8988T (cell line): ENCODE results near the gene PTMS.

Experiments used
- DNase-seq: peaks from one replicate; pipeline ENCODE4 v3.0.0; 2011

PTMS gene

DNA sequence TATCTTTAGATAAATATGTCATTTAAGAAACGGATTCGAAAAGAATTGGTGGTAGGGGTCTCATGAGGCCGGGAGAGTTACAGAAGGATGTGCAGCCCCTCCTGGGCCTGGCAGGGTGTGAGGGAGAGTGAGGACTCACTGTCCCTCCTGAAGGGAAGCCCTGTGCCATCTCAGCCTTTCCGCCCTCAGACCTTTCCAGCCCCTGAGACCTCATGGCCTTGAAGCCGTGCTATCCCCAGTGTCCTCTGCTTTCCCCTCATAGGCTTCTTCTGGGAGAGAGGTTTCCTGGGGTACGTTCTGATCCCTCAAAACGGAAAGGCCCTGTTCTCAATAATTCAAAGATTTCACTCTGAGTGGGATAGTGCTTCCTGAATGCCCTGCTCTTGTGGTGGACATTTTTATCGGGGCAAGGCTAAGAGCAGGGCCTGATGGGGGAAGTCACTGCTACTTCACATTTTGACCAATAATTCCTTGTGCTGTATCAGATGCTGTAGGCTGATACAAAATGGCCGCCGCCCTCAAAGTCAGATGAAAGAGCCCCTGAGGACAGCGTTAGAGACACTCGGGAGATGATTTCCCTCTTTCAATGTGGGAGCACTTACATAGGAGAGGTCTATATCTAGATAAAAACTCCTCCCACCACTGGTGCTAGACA lies 24.5 kb downstream of the PTMS start:
- DNase-seq, result no peak

- DNase-seq, result no peak
Measured at GRCh38 chr12:6791931-6792520, 25.9 kb downstream of the PTMS start.

GRCh38 chr12:6792522-6793201 lies 26.5 kb downstream of the PTMS start:
- no peak for DNase-seq

- no peak for DNase-seq
Measured at GRCh38 chr12:6795088-6795487, 28.9 kb downstream of the PTMS start.

GRCh38 chr12:6796576-6796975 lies 30.4 kb downstream of the PTMS start:
- no peak for DNase-seq

- no peak for DNase-seq
Measured at GRCh38 chr12:6799147-6799546, 33.0 kb downstream of the PTMS start.

DNA sequence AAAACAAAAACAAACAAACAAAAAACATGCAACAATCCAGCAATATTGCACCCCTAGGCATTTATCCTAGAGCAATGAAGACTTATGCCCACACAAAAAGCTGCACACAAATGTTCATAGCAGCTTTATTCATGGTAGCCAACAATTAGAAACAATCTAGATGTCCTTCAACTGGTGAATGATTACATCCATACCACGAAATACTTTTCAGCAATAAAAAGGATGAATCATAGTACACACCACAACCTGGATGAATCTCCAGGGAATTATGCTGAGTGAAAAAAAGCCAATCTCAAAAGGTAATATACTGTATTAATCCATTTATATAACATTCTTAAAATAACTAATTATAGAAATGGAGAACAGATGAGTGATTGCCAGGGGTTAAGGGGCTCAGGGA lies 41.0 kb downstream of the PTMS start:
- no peak for DNase-seq

DNA sequence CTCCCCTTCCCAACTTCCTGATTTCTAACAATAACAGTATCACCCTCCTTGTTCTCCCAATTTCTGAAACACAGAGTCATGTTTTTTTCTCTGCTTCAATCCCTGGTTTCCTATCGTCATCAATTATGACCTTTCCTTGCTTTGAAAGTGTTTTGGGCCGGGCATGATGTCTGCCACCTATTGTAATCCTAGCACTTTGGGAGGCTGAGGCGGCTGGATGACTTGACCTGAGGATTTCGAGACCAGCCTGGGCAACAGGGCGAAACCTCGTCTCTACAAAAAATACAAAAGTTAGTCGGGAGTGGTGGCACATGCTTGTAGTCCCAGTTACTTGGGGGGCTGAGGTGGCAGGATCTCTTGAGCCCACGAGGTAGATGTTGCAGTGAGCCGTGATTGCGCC lies 42.9 kb downstream of the PTMS start:
- DNase-seq, result no peak

DNA sequence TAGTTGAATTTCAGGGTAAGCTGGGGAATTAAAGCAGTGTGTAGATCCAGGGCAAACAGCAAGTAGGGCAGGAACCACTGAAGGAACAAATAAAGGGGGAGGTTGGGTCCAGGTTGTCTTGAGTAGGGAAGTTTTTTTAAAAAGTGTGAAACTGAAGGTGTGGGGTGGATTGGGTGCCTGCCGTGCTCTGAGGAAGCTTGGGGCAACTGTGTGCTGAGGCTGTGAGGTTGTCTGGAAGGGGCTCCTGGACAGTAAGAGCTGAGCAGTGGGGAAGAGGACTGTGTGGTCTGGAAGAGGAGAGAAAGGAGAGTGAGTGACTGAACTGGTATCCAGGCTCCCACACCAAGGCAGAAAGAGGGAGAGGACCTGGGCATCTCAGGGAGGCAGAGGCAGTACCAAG lies 44.6 kb downstream of the PTMS start:
- no peak for DNase-seq

- DNase-seq, result no peak
Measured at GRCh38 chr12:6813363-6813762, 47.2 kb downstream of the PTMS start.

- no peak for DNase-seq
Measured at GRCh38 chr12:6816598-6816997, 50.4 kb downstream of the PTMS start.

DNA sequence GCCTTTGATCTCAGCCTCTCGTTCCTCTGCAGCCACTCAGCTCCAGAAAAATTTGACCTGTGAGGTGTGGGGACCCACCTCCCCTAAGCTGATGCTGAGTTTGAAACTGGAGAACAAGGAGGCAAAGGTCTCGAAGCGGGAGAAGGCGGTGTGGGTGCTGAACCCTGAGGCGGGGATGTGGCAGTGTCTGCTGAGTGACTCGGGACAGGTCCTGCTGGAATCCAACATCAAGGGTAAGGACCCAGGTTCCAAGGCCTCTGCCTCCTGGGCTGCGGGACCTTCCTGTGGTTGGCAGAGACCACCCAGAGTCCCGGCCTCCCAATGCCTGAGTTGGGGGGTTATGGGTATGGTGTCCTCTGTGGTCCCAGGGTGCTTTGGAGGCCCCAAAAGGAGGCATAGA lies 50.9 kb downstream of the PTMS start:
- DNase-seq, result no peak

- no peak for DNase-seq
Measured at GRCh38 chr12:6817662-6818157, 51.5 kb downstream of the PTMS start.

- no peak for DNase-seq
Measured at GRCh38 chr12:6818222-6818621, 52.1 kb downstream of the PTMS start.

DNA sequence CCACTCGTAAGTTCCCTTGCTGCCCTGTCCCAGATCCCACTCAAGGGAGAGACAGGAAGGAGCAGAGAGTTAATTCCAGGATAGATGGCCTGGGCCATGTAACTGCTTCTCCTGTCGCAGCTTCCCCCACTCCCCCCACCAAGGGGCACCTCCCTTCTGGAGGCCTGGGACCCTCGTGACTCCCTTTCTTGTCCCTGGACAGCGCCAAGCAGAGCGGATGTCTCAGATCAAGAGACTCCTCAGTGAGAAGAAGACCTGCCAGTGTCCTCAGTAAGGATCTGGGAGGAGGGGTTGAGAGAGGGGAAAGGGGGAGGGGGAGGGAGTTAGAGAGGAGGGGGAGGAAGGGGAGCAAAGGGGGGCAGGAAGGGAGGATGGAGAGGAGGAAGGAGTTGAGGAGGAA lies 52.5 kb downstream of the PTMS start:
- DNase-seq, result no peak

DNA sequence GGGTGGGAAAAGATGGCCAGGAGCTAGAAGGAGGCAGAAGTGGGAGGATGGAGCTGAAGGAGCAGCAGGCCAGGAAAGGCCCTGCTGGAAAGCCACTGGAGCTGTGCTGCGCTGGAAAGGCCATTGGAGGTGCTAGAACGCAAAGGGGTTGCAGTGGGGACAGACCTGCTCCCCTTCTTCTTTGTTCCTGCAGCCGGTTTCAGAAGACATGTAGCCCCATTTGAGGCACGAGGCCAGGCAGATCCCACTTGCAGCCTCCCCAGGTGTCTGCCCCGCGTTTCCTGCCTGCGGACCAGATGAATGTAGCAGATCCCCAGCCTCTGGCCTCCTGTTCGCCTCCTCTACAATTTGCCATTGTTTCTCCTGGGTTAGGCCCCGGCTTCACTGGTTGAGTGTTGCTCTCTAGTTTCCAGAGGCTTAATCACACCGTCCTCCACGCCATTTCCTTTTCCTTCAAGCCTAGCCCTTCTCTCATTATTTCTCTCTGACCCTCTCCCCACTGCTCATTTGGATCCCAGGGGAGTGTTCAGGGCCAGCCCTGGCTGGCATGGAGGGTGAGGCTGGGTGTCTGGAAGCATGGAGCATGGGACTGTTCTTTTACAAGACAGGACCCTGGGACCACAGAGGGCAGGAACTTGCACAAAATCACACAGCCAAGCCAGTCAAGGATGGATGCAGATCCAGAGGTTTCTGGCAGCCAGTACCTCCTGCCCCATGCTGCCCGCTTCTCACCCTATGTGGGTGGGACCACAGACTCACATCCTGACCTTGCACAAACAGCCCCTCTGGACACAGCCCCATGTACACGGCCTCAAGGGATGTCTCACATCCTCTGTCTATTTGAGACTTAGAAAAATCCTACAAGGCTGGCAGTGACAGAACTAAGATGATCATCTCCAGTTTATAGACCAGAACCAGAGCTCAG lies 53.2 kb downstream of the PTMS start:
- DNase-seq, result no peak

GRCh38 chr12:6820166-6820565 lies 54.0 kb downstream of the PTMS start:
- DNase-seq, result no peak
